ENCODE results near the gene ITCH.

GRCh38 chr20:34420146-34420545 lies 57.1 kb downstream of the ITCH start:
- TF ChIP-seq CTCF (conservative IDR thresholded peaks at IDR 0.05; ENCODE audit: low read length) (no peak), EZH2phosphoT487 (IDR thresholded peaks at IDR 0.05; ENCODE audit: borderline replicate concordance, low read depth, low read length) (no peak)
